GM12891 (cell line): ENCODE measurements around the gene BRD2.
A peak's percentile ranks its signal among the peaks of the same experiment; 100 is the strongest.

ENCODE experiments used
- DNase-seq: peaks from one replicate; pipeline ENCODE4 v3.0.0; 2011; ENCODE audit warnings: low spot score; ENCODE audit not compliant: insufficient read length
- FAIRE-seq: peaks from 2 replicates; lab custom pipeline; 2011; peaks lifted over from hg19 to GRCh38; lab: Jason Lieb, UNC
- PAX5 ChIP-seq: IDR thresholded peaks from 2 replicates; pipeline ENCODE4 v1.6.1; 2011; ENCODE audit warnings: low read length, moderate library complexity, mild to moderate bottlenecking; ENCODE audit not compliant: insufficient read depth, severe bottlenecking
- POLR2A ChIP-seq: IDR thresholded peaks from 2 replicates; pipeline ENCODE4 v1.6.1; 2011; ENCODE audit warnings: low read depth, low read length, control low read depth
- POLR2AphosphoS5 ChIP-seq: IDR thresholded peaks from 2 replicates; pipeline ENCODE4 v1.6.1; 2011; ENCODE audit warnings: low read depth, low read length, control low read depth
- POU2F2 ChIP-seq: IDR thresholded peaks from 2 replicates; pipeline ENCODE4 v1.6.1; 2011; ENCODE audit warnings: low read depth, mild to moderate bottlenecking, control low read depth, low read length, moderate library complexity
- SPI1 ChIP-seq: IDR thresholded peaks from 2 replicates; pipeline ENCODE4 v1.6.1; 2011; ENCODE audit warnings: low read depth, low read length, control low read depth
- TAF1 ChIP-seq: IDR thresholded peaks from 2 replicates; pipeline ENCODE4 v1.6.1; 2011; ENCODE audit warnings: low read depth, low read length, control low read depth

BRD2 gene

GRCh38 chr6:32977272-32977952 is 9.0 kb downstream of the BRD2 start:
- DNase-seq: no peak
- FAIRE-seq: no peak
- TF ChIP-seq POU2F2 (no peak), POLR2AphosphoS5 (peak; percentile 56; the same call in 1 of the 2 replicates)

GRCh38 chr6:32977953-32978324 is 9.5 kb downstream of the BRD2 start:
- DNase-seq: no peak
- FAIRE-seq: no peak
- TF ChIP-seq TAF1 (no peak), PAX5 (no peak), POU2F2 (no peak), SPI1 (no peak), POLR2A (no peak), POLR2AphosphoS5 (no peak)

GRCh38 chr6:32979720-32980487 is 11.5 kb downstream of the BRD2 start:
- DNase-seq: no peak
- TF ChIP-seq TAF1 (no peak), POLR2A (peak; percentile 26), SPI1 (no peak), POLR2AphosphoS5 (peak; percentile 64; the same call in 1 of the 2 replicates), PAX5 (no peak)
- FAIRE-seq: no peak

GRCh38 chr6:32980488-32981038 is 12.2 kb downstream of the BRD2 start:
- no peak for DNase-seq
- FAIRE-seq: no peak
- TF ChIP-seq TAF1 (no peak), POLR2A (peak; percentile 69), SPI1 (no peak), POLR2AphosphoS5 (peak; percentile 74; the same call in 1 of the 2 replicates), PAX5 (no peak), POU2F2 (no peak)

GRCh38 chr6:32982084-32982701 is 13.8 kb downstream of the BRD2 start:
- TF ChIP-seq POU2F2 (no peak), POLR2AphosphoS5 (peak; percentile 65), POLR2A (peak; percentile 62; the same call in 1 of the 2 replicates), SPI1 (no peak)
- FAIRE-seq: no peak
- DNase-seq: no peak

- FAIRE-seq (no peak), DNase-seq (no peak)
- TF ChIP-seq SPI1 (no peak), POLR2AphosphoS5 (peak; percentile 12; the same call in 1 of the 2 replicates), POU2F2 (no peak; the same call in 1 of the 2 replicates), POLR2A (peak; percentile 19), PAX5 (no peak), TAF1 (no peak)
Observed at GRCh38 chr6:32982702-32983492, 14.5 kb downstream of the BRD2 start.

GRCh38 chr6:32983493-32983848 is 15.1 kb downstream of the BRD2 start:
- TF ChIP-seq PAX5 (no peak), TAF1 (no peak), POLR2AphosphoS5 (no peak), SPI1 (no peak), POU2F2 (no peak), POLR2A (no peak)
- no peak for DNase-seq
- no peak for FAIRE-seq

GRCh38 chr6:32983964-32984621 is 15.7 kb downstream of the BRD2 start:
- FAIRE-seq (peak; percentile 38), DNase-seq (no peak)

More at GRCh38 chr6:32983964-32984621, 15.7 kb downstream of the BRD2 start:
- TF ChIP-seq POLR2AphosphoS5: no peak
- TF ChIP-seq TAF1: no peak
- TF ChIP-seq PAX5: no peak
- TF ChIP-seq POU2F2: no peak
- no peak for TF ChIP-seq SPI1
- no peak for TF ChIP-seq POLR2A
